ENCODE data around the gene ZNF652.

DNA sequence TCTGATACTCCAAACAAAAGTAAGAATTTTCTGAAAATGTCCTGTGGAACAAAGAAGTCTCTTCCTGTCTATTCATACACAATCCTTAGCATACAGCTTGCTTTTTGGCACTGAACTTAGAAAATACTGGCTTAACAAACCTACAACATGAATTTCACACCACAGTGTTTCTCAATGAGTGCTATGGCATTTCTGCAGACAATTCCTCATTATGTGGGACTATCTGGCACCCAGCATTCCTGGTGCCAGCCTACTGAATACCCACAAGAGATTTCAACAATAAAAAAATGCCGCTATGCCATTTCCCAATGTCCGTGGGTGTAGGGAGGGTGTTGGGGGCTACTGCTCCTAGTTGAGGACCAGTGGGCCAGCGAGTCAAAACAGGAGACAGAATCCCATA, 62.1 kb downstream of the ZNF652 start:
- TF ChIP-seq EZH2phosphoT487 (IDR thresholded peaks at IDR 0.05; ENCODE audit: unreplicated experiment) (no peak), CTCF (conservative IDR thresholded peaks at IDR 0.05; ENCODE audit: low read depth in 2 of 2) (no peak), POLR2AphosphoS5 (IDR thresholded peaks at IDR 0.05; ENCODE audit: low read depth) (no peak), EZH2 (IDR thresholded peaks at IDR 0.05; ENCODE audit: low read depth, unreplicated experiment) (no peak), CREB1 (CRISPR knock-in tag; IDR thresholded peaks at IDR 0.05; ENCODE audit: low read depth) (no peak), ETS1 (IDR thresholded peaks at IDR 0.05) (no peak), ZNF331 (CRISPR knock-in tag; IDR thresholded peaks at IDR 0.05; ENCODE audit: low read depth) (no peak), JUNB (IDR thresholded peaks at IDR 0.05; ENCODE audit: unreplicated experiment) (no peak), STAT1 (IDR thresholded peaks at IDR 0.05; ENCODE audit: unreplicated experiment) (no peak), NANOG (IDR thresholded peaks at IDR 0.05; ENCODE audit: borderline replicate concordance) (no peak), ZNF114 (CRISPR knock-in tag; IDR thresholded peaks at IDR 0.05) (no peak)
- TF ChIP-seq, protein P1, sequence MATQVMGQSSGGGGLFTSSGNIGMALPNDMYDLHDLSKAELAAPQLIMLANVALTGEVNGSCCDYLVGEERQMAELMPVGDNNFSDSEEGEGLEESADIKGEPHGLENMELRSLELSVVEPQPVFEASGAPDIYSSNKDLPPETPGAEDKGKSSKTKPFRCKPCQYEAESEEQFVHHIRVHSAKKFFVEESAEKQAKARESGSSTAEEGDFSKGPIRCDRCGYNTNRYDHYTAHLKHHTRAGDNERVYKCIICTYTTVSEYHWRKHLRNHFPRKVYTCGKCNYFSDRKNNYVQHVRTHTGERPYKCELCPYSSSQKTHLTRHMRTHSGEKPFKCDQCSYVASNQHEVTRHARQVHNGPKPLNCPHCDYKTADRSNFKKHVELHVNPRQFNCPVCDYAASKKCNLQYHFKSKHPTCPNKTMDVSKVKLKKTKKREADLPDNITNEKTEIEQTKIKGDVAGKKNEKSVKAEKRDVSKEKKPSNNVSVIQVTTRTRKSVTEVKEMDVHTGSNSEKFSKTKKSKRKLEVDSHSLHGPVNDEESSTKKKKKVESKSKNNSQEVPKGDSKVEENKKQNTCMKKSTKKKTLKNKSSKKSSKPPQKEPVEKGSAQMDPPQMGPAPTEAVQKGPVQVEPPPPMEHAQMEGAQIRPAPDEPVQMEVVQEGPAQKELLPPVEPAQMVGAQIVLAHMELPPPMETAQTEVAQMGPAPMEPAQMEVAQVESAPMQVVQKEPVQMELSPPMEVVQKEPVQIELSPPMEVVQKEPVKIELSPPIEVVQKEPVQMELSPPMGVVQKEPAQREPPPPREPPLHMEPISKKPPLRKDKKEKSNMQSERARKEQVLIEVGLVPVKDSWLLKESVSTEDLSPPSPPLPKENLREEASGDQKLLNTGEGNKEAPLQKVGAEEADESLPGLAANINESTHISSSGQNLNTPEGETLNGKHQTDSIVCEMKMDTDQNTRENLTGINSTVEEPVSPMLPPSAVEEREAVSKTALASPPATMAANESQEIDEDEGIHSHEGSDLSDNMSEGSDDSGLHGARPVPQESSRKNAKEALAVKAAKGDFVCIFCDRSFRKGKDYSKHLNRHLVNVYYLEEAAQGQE (IDR thresholded peaks at IDR 0.05; ENCODE audit: unreplicated experiment), result no peak
- TF ChIP-seq, protein P2, sequence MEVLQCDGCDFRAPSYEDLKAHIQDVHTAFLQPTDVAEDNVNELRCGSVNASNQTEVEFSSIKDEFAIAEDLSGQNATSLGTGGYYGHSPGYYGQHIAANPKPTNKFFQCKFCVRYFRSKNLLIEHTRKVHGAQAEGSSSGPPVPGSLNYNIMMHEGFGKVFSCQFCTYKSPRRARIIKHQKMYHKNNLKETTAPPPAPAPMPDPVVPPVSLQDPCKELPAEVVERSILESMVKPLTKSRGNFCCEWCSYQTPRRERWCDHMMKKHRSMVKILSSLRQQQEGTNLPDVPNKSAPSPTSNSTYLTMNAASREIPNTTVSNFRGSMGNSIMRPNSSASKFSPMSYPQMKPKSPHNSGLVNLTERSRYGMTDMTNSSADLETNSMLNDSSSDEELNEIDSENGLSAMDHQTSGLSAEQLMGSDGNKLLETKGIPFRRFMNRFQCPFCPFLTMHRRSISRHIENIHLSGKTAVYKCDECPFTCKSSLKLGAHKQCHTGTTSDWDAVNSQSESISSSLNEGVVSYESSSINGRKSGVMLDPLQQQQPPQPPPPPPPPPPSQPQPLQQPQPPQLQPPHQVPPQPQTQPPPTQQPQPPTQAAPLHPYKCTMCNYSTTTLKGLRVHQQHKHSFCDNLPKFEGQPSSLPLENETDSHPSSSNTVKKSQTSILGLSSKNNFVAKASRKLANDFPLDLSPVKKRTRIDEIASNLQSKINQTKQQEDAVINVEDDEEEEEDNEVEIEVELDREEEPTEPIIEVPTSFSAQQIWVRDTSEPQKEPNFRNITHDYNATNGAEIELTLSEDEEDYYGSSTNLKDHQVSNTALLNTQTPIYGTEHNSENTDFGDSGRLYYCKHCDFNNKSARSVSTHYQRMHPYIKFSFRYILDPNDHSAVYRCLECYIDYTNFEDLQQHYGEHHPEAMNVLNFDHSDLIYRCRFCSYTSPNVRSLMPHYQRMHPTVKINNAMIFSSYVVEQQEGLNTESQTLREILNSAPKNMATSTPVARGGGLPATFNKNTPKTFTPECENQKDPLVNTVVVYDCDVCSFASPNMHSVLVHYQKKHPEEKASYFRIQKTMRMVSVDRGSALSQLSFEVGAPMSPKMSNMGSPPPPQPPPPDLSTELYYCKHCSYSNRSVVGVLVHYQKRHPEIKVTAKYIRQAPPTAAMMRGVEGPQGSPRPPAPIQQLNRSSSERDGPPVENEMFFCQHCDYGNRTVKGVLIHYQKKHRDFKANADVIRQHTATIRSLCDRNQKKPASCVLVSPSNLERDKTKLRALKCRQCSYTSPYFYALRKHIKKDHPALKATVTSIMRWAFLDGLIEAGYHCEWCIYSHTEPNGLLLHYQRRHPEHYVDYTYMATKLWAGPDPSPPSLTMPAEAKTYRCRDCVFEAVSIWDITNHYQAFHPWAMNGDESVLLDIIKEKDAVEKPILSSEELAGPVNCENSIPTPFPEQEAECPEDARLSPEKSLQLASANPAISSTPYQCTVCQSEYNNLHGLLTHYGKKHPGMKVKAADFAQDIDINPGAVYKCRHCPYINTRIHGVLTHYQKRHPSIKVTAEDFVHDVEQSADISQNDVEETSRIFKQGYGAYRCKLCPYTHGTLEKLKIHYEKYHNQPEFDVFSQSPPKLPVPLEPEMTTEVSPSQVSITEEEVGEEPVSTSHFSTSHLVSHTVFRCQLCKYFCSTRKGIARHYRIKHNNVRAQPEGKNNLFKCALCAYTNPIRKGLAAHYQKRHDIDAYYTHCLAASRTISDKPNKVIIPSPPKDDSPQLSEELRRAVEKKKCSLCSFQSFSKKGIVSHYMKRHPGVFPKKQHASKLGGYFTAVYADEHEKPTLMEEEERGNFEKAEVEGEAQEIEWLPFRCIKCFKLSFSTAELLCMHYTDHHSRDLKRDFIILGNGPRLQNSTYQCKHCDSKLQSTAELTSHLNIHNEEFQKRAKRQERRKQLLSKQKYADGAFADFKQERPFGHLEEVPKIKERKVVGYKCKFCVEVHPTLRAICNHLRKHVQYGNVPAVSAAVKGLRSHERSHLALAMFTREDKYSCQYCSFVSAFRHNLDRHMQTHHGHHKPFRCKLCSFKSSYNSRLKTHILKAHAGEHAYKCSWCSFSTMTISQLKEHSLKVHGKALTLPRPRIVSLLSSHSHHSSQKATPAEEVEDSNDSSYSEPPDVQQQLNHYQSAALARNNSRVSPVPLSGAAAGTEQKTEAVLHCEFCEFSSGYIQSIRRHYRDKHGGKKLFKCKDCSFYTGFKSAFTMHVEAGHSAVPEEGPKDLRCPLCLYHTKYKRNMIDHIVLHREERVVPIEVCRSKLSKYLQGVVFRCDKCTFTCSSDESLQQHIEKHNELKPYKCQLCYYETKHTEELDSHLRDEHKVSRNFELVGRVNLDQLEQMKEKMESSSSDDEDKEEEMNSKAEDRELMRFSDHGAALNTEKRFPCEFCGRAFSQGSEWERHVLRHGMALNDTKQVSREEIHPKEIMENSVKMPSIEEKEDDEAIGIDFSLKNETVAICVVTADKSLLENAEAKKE (CRISPR knock-in tag; IDR thresholded peaks at IDR 0.05), result no peak

Measured in GM23338 (cell line).